KMS-11 (cell line): Measurements from ENCODE around the gene SERPINB1.

Experiments used
- H2AFZ ChIP-seq: fragments of 200-600 bp; sonication (generic); 2 replicates; pipeline ENCODE4 v1.6.1; 2016; ENCODE audit warnings: antibody characterized with exemption, mixed run types, low read depth
- H3K27ac ChIP-seq: fragments of 200-600 bp; sonication (generic); 2 replicates; pipeline ENCODE4 v1.6.1; 2016; ENCODE audit warnings: mild to moderate bottlenecking, mixed run types
- H3K27me3 ChIP-seq: fragments of 200-600 bp; sonication (generic); 2 replicates; pipeline ENCODE4 v1.6.1; 2017; ENCODE audit warnings: mild to moderate bottlenecking, low read depth, mixed run types, moderate library complexity; ENCODE audit not compliant: insufficient read depth
- H3K36me3 ChIP-seq: fragments of 200-600 bp; sonication (generic); 2 replicates; pipeline ENCODE4 v1.6.1; 2017; ENCODE audit warnings: mild to moderate bottlenecking, mixed run types; ENCODE audit not compliant: insufficient read depth
- H3K4me1 ChIP-seq: fragments of 200-600 bp; sonication (generic); 2 replicates; pipeline ENCODE4 v1.6.1; 2016; ENCODE audit warnings: mild to moderate bottlenecking, low read depth, mixed run types; ENCODE audit not compliant: poor library complexity, severe bottlenecking
- H3K4me2 ChIP-seq: fragments of 200-600 bp; sonication (generic); 2 replicates; pipeline ENCODE4 v1.7.0; 2016; ENCODE audit warnings: mild to moderate bottlenecking, mixed run types
- H3K4me3 ChIP-seq: fragments of 200-600 bp; sonication (generic); IDR thresholded peaks from 2 replicates; pipeline ENCODE4 v1.6.1; 2017; ENCODE audit warnings: low read depth, low read length, mixed read lengths; ENCODE audit not compliant: insufficient read depth
- H3K79me2 ChIP-seq: fragments of 200-600 bp; sonication (generic); 2 replicates; pipeline ENCODE4 v1.6.1; 2016; ENCODE audit warnings: low read depth, mixed run types; ENCODE audit not compliant: insufficient read depth
- H3K9ac ChIP-seq: fragments of 200-600 bp; sonication (generic); 2 replicates; pipeline ENCODE4 v1.6.1; 2016; ENCODE audit warnings: mild to moderate bottlenecking, mixed run types
- H4K20me1 ChIP-seq: fragments of 200-600 bp; sonication (generic); 2 replicates; pipeline ENCODE4 v1.6.1; 2016; ENCODE audit warnings: mild to moderate bottlenecking, mixed run types; ENCODE audit not compliant: insufficient read depth
- CTCF ChIP-seq: fragments of 200-600 bp; sonication (generic); conservative IDR thresholded peaks from 2 replicates; pipeline ENCODE4 v1.6.1; 2017; ENCODE audit warnings: low read depth, mild to moderate bottlenecking, antibody characterized with exemption, low read length, moderate library complexity, mixed read lengths

Gene SERPINB1

GRCh38 chr6:2782825-2783187 lies 58.9 kb downstream of the SERPINB1 start:
- Histone ChIP-seq H2AFZ (no peak overlapping the region), H3K27me3 (no peaks in the 10 kb centered on the region), H3K4me1 (no peaks in the 10 kb centered on the region), H3K27ac (no peak overlapping the region), H3K36me3 (no peaks in the 10 kb centered on the region), H3K4me3 (no peak overlapping the region), H3K79me2 (peaks cover 1% of the 10 kb centered on the region; the same call in 1 of the 2 replicates), H3K4me2 (no peak overlapping the region), H3K9ac (no peak overlapping the region), H4K20me1 (no peaks in the 10 kb centered on the region; the same call in 1 of the 2 replicates)
- no peak for TF ChIP-seq CTCF

- Histone ChIP-seq H3K79me2 (peaks cover 4% of the 10 kb centered on the region; the same call in 1 of the 2 replicates), H3K4me3 (no peak overlapping the region), H3K27ac (no peak overlapping the region), H3K4me1 (no peaks in the 10 kb centered on the region), H3K9ac (no peak overlapping the region), H4K20me1 (no peaks in the 10 kb centered on the region; the same call in 1 of the 2 replicates), H3K36me3 (no peaks in the 10 kb centered on the region), H3K27me3 (no peaks in the 10 kb centered on the region), H3K4me2 (no peak overlapping the region), H2AFZ (no peak overlapping the region)
- TF ChIP-seq CTCF = no peak
Observed at GRCh38 chr6:2782356-2782708, 59.3 kb downstream of the SERPINB1 start.
